Measurements from ENCODE around the gene ZNF512B.

DNA sequence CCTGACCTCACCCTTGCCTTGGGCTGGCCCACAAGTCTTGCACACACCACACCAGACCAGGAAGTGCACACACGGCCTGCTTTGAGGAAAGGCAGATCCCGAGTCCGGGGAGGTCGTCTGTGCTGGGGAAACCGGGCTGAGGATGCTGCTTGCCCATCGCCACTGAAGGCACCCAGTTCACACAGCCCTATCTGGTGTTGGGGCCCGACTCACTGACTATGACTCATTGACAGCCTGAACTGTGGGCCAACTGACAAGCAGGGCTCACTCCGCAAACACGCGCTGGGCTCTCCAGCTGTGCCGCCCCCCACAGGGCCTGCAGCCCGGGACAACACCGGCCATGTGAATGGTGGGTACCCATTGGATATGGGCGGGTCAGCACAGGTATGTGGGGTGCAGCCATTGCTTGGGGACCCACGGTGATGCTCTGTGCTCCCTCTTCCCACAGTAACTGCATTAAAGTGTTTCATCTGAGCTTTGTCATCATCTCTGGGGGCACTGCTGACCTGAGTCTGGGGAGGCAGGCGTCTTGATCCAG is 8.1 kb upstream of the ZNF512B start:
- TF ChIP-seq, protein P1, sequence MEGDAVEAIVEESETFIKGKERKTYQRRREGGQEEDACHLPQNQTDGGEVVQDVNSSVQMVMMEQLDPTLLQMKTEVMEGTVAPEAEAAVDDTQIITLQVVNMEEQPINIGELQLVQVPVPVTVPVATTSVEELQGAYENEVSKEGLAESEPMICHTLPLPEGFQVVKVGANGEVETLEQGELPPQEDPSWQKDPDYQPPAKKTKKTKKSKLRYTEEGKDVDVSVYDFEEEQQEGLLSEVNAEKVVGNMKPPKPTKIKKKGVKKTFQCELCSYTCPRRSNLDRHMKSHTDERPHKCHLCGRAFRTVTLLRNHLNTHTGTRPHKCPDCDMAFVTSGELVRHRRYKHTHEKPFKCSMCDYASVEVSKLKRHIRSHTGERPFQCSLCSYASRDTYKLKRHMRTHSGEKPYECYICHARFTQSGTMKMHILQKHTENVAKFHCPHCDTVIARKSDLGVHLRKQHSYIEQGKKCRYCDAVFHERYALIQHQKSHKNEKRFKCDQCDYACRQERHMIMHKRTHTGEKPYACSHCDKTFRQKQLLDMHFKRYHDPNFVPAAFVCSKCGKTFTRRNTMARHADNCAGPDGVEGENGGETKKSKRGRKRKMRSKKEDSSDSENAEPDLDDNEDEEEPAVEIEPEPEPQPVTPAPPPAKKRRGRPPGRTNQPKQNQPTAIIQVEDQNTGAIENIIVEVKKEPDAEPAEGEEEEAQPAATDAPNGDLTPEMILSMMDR (IDR thresholded peaks at IDR 0.05), result no peak
- no peak for TF ChIP-seq POLR2A (IDR thresholded peaks at IDR 0.05)
